Keratinocyte (primary cell): Measurements from ENCODE around the gene SYCE3. TPM values are rescaled to one million over a fixed set of nuclear protein-coding genes. Genes with fewer than 3 reads are reported as not detected.

Experiments used
- DNase-seq: peaks from one replicate; pipeline ENCODE4 v3.0.0-alpha.2; 2011; ENCODE audit warnings: low read depth, missing footprints, low spot score
- FAIRE-seq: peaks from 2 replicates; lab custom pipeline; 2011; peaks lifted over from hg19 to GRCh38; lab: Jason Lieb, UNC
- H2AFZ ChIP-seq: 2 replicates; pipeline ENCODE4 v1.6.0; 2012; ENCODE audit warnings: low read length, control low read depth, inconsistent platforms; ENCODE audit not compliant: control insufficient read depth
- H3K27ac ChIP-seq: 2 replicates; pipeline ENCODE4 v1.5.1; 2011; ENCODE audit warnings: low read length; ENCODE audit not compliant: control insufficient read depth, insufficient read depth
- H3K27me3 ChIP-seq: 3 replicates; pipeline ENCODE4 v1.6.0; 2011; ENCODE audit warnings: low read length; ENCODE audit not compliant: control insufficient read depth, insufficient read depth; ENCODE audit errors: extremely low read depth
- H3K36me3 ChIP-seq, 2 experiments: 2 replicates in 1 of 2; 3 replicates in 1 of 2; pipeline ENCODE4 v1.5.1; 2011; ENCODE audit warnings: low read length in 2 of 2, mild to moderate bottlenecking in 1 of 2; ENCODE audit not compliant: control insufficient read depth in 2 of 2, insufficient read depth in 2 of 2; ENCODE audit errors: extremely low read depth in 1 of 2
- H3K4me1 ChIP-seq: 3 replicates; pipeline ENCODE4 v1.5.1; 2011; ENCODE audit warnings: low read length; ENCODE audit not compliant: control insufficient read depth, insufficient read depth; ENCODE audit errors: extremely low read depth
- H3K4me2 ChIP-seq: 3 replicates; pipeline ENCODE4 v1.6.0; 2011; ENCODE audit warnings: low read depth, low read length; ENCODE audit not compliant: control insufficient read depth, insufficient read depth; ENCODE audit errors: extremely low read depth
- H3K4me3 ChIP-seq, 3 experiments: fragments of 200-600 bp in 1 of 3; sonication (generic) in 1 of 3; 2 replicates in 2 of 3; 3 replicates in 1 of 3; pipeline ENCODE4 v1.5.1; 2011 to 2016; ENCODE audit warnings: low read length in 3 of 3, mild to moderate bottlenecking in 3 of 3, control low read depth in 2 of 3, inconsistent platforms in 1 of 3, low read depth in 1 of 3, mixed read lengths in 1 of 3, mixed run types in 1 of 3, moderate library complexity in 1 of 3; ENCODE audit not compliant: control insufficient read depth in 2 of 3, insufficient read depth in 2 of 3; ENCODE audit errors: extremely low read depth in 1 of 3
- H3K79me2 ChIP-seq: 2 replicates; pipeline ENCODE4 v1.6.0; 2012; ENCODE audit warnings: low read length; ENCODE audit not compliant: control insufficient read depth, insufficient read depth
- H3K9ac ChIP-seq: 3 replicates; pipeline ENCODE4 v1.6.0; 2011; ENCODE audit warnings: low read length; ENCODE audit not compliant: control insufficient read depth, insufficient read depth; ENCODE audit errors: extremely low read depth
- H3K9me1 ChIP-seq: 3 replicates; pipeline ENCODE4 v1.6.0; 2011; ENCODE audit warnings: low read length; ENCODE audit not compliant: control insufficient read depth, insufficient read depth; ENCODE audit errors: extremely low read depth
- H3K9me3 ChIP-seq: 2 replicates; pipeline ENCODE4 v1.5.1; 2012; ENCODE audit warnings: low read depth, low read length; ENCODE audit not compliant: control insufficient read depth
- H4K20me1 ChIP-seq: 3 replicates; pipeline ENCODE4 v1.6.0; 2011; ENCODE audit warnings: low read length; ENCODE audit not compliant: control insufficient read depth, insufficient read depth; ENCODE audit errors: extremely low read depth
- EZH2 ChIP-seq: IDR thresholded peaks from one replicate; pipeline ENCODE4 v1.6.1; 2012; ENCODE audit warnings: inconsistent platforms, mild to moderate bottlenecking, low read length, moderate library complexity
- dilution Hi-C: fragments of 300-500 bp; cut with MboI; formaldehyde crosslinking; loops from one replicate; pipeline ENCODE4 v1.7.0; 2020; ENCODE audit warnings: low sequenced_read_pairs; ENCODE audit not compliant: extremely low pct_ligation_motif_present
- polyA plus RNA-seq, 5 experiments: library from polyadenylated mRNA; depleted of rRNA in 3 of 5; stranded (reverse) in 3 of 5; stranded (forward) in 1 of 5; unstranded in 1 of 5; fragments of >200 nt; gene quantifications; 1 replicate in 1 of 5; 2 replicates in 3 of 5; 3 replicates in 1 of 5; pipeline versions ENCODE4 v1.2.1 to v1.2.3, GENCODE V29; 2011 to 2012; ENCODE audit warnings: missing spikeins in 2 of 5, low read depth in 1 of 5, low replicate concordance in 1 of 5
- TF ChIP-seq, protein P1 (sequence below), 3 experiments: IDR thresholded peaks in 1 of 3; conservative IDR thresholded peaks in 1 of 3; optimal IDR thresholded peaks in 1 of 3; 2 replicates in 2 of 3; 3 replicates in 1 of 3; pipeline versions ENCODE3 to v1.5.1; 2011; ENCODE audit warnings: low read length in 3 of 3, mild to moderate bottlenecking in 3 of 3, moderate library complexity in 2 of 3, control low read depth in 1 of 3, inconsistent platforms in 1 of 3; ENCODE audit not compliant: insufficient read depth in 2 of 3; ENCODE audit errors: extremely low read depth in 1 of 3

The SYCE3 gene
- polyA plus RNA-seq, 1 donor (not counting 4 experiments of a cell fraction or from before 2014, with no cell fraction given) = 0.17 TPM

DNA sequence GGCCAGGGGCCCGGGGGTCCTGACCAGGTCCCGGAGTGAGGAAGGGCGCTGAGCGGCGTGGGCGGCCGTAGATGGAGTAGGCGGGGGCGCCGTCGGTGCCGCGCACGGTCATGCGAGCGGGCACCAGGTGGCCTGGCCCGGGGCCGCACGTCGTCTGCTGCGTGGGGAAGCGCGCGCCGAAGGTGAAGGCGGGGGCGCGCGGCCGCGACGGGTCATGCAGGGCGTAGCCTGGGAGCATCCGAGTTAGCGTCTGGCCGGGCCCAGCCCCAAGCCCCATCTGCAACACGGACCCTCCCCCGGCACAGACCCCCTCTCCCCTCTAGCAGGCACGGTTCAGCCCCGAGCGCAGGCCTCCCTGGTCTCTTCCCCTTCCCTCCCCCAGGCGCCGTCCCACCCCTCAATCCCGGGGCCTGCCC lies 31.2 kb downstream of the SYCE3 start:
- H3K4me2 ChIP-seq = peak overlapping the region; percentile 85
- dilution Hi-C loops = no loop called here
- peak overlapping the region; percentile 90 for H3K9ac ChIP-seq
- H3K36me3 ChIP-seq = peaks cover 0 to 2% of the 10 kb centered on the region in 2 experiments
- peak overlapping the region; percentile 50 to 79 (median 58) for H3K4me3 ChIP-seq
- peaks cover 11% of the 10 kb centered on the region for H3K27me3 ChIP-seq
- H3K9me3 ChIP-seq = no peaks in the 10 kb centered on the region
- no peak for TF ChIP-seq EZH2
- TF ChIP-seq, protein P1, sequence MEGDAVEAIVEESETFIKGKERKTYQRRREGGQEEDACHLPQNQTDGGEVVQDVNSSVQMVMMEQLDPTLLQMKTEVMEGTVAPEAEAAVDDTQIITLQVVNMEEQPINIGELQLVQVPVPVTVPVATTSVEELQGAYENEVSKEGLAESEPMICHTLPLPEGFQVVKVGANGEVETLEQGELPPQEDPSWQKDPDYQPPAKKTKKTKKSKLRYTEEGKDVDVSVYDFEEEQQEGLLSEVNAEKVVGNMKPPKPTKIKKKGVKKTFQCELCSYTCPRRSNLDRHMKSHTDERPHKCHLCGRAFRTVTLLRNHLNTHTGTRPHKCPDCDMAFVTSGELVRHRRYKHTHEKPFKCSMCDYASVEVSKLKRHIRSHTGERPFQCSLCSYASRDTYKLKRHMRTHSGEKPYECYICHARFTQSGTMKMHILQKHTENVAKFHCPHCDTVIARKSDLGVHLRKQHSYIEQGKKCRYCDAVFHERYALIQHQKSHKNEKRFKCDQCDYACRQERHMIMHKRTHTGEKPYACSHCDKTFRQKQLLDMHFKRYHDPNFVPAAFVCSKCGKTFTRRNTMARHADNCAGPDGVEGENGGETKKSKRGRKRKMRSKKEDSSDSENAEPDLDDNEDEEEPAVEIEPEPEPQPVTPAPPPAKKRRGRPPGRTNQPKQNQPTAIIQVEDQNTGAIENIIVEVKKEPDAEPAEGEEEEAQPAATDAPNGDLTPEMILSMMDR (optimal IDR thresholded peaks at IDR 0.05 in 1 of 3, IDR thresholded peaks at IDR 0.05 in 1 of 3, conservative IDR thresholded peaks at IDR 0.05 in 1 of 3; ENCODE audit: extremely low read depth in 1 of 3, insufficient read depth in 2 of 3, low read length in 3 of 3) = no peak
- no peak for DNase-seq
- no peak for FAIRE-seq
- peak overlapping the region; percentile 53 for H2AFZ ChIP-seq
- no peaks in the 10 kb centered on the region for H3K79me2 ChIP-seq
- H3K4me1 ChIP-seq = peaks cover 9% of the 10 kb centered on the region
- no peaks in the 10 kb centered on the region for H3K9me1 ChIP-seq
- no peaks in the 10 kb centered on the region for H4K20me1 ChIP-seq
- peak overlapping the region; percentile 76 for H3K27ac ChIP-seq

- FAIRE-seq (no peak), DNase-seq (no peak)
- no peaks in the 10 kb centered on the region for H3K9me1 ChIP-seq
- H2AFZ ChIP-seq = peak overlapping the region; percentile 53
- H3K79me2 ChIP-seq = no peaks in the 10 kb centered on the region
- H3K4me3 ChIP-seq = peak overlapping the region; percentile 50 to 79 (median 58)
- H4K20me1 ChIP-seq = no peaks in the 10 kb centered on the region
- H3K27ac ChIP-seq = peak overlapping the region; percentile 76
- H3K36me3 ChIP-seq = peaks cover 0 to 2% of the 10 kb centered on the region in 2 experiments
- TF ChIP-seq EZH2 = no peak
- TF ChIP-seq, protein P1 (optimal IDR thresholded peaks at IDR 0.05 in 1 of 3, IDR thresholded peaks at IDR 0.05 in 1 of 3, conservative IDR thresholded peaks at IDR 0.05 in 1 of 3; ENCODE audit: extremely low read depth in 1 of 3, insufficient read depth in 2 of 3, low read length in 3 of 3) = no peak
- peaks cover 11% of the 10 kb centered on the region for H3K27me3 ChIP-seq
- peak overlapping the region; percentile 85 for H3K4me2 ChIP-seq
- dilution Hi-C loops = no loop called here
- peaks cover 10% of the 10 kb centered on the region for H3K4me1 ChIP-seq
- H3K9me3 ChIP-seq = no peaks in the 10 kb centered on the region
- H3K9ac ChIP-seq = peak overlapping the region; percentile 90
Measured at GRCh38 chr22:50530877-50531545, 31.7 kb downstream of the SYCE3 start.
